Activated CD4-positive, CD25-positive, alpha-beta regulatory T cell treated with anti-CD3 and anti-CD28 coated beads, Interleukin-2, amount 50 U/mL, for 16 hours (primary cell): ENCODE data around the gene KRT25.
"Not testable (repeated sequence)": the region's sequence is repeated elsewhere in the genome, so short reads cannot be mapped to it uniquely, and the experiment has no call there.

Source experiments
- DNase-seq: peaks from one replicate; pipeline ENCODE4 v3.0.0-alpha.2; 2020; ENCODE audit warnings: low read depth, low spot score

KRT25 gene

GRCh38 chr17:40760105-40761016 is 5.2 kb upstream of the KRT25 start:
- DNase-seq = no peak

- no peak for DNase-seq
Observed at GRCh38 chr17:40753804-40754203, 1.3 kb downstream of the KRT25 start.

DNA sequence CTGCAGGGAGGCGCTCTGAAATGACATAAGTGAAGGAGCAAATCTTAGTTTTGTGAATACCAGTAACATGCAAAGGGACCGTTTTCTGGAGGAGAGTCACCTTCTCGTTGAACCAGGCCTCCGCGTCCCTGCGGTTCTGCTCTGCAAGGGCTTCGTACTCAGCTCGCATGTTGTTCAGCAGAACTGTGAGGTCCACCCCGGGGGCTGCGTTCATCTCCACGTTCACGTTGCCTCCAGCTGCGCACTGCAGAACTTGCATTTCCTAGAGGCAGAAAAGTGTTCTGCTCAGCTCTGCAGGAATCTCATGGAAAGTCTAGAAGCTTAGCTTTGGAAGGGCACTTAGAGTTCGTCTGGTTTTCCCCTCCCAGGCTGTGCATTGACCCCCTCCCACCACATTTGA is 4.1 kb downstream of the KRT25 start:
- no peak for DNase-seq

- no peak for DNase-seq
Observed at GRCh38 chr17:40750391-40750790, 4.7 kb downstream of the KRT25 start.

DNA sequence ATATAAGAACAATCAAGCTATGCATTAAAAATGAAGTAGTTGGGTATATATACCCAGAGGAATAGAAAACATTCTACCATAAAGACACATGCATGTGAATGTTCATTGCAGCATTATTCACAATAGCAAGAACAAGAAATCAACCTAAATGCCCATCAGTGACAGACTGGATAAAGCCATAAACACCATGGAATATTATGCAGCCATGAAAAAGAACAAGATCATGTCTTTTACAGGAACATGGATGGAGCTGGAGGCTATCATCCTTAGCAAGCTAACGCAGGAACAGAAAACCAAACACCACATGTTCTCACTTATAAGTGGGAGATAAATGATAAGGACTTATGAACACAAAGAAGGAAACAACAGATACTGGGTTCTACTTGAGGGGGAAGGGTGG is 6.5 kb downstream of the KRT25 start:
- DNase-seq = not testable (repeated sequence)

- DNase-seq = no peak
Observed at GRCh38 chr17:40738553-40738952, 16.6 kb downstream of the KRT25 start.

DNA sequence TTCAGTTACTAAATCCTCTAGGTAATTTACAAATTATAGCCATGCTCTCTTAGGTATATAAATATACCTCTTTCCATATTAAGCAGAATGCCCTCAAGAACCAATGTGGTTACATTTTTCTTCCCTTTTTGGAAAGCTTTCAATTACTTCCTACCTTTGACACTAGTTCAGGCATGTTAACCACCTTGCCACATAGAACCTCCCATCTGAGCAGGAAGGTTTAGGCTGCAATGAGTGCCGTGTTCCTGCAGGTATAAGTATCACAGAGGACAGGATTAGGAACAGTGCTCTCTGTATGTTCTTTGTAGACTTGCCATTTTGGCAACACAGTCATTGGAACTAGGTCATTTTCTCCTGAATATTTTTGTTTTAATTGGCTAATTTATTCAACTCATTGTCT is 20.1 kb downstream of the KRT25 start:
- DNase-seq = no peak

GRCh38 chr17:40734018-40734417 is 21.1 kb downstream of the KRT25 start:
- no peak for DNase-seq

GRCh38 chr17:40730970-40731369 is 24.2 kb downstream of the KRT25 start:
- DNase-seq = no peak

DNA sequence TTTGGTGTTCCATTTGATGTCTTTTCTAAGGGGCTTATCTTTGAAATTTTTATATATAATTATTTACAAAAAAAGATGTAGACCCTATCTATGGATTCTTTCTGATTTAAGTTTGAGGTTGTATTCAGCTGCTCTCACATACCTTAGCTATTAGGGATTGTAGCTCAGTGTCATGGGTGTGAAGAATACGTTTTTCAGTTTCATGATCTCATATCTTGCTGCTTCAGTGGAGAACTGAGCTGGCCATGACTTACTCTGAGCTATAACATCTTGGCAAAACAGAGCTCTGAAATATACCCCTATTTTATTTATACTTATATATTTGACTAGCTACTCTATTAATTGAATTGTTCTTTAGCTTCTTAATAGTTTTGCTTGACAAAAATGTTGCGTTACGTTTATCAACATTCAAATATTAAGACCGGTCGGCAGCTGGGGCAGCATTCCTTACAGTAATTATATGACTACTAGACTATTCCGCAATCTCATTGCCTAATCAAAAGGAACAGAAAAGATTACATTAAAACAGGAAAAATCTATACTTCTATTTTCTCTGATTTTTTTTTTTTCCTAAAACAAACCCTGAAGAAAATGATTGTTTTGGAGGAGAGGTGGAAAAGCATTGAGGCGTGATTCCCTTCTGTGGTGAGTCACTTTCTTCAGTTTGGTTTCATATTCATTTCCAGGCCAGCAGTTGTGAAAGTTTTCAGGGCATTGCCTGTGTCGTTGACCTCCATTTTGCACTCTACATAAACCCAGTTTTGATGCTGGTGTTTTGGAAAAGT is 27.5 kb downstream of the KRT25 start:
- DNase-seq = no peak

DNA sequence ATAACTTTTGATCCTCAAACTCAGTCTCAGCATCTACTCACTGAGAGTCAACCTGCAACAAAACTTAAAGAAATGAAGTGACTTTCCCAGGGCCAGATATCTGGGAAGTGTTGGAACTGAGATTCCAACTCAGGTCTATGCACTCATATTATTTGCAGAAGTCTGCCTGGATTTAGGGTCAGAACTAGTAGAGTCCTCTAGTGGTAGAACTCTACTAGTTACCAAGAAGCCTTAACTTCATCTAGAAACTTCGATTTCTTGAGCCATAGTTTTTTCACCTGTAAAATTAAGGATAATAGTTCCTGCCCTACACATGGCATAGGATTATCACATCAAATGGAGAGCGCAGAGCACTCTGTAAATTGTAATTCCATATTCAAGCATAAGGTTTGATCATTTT is 28.2 kb downstream of the KRT25 start:
- DNase-seq = no peak

DNA sequence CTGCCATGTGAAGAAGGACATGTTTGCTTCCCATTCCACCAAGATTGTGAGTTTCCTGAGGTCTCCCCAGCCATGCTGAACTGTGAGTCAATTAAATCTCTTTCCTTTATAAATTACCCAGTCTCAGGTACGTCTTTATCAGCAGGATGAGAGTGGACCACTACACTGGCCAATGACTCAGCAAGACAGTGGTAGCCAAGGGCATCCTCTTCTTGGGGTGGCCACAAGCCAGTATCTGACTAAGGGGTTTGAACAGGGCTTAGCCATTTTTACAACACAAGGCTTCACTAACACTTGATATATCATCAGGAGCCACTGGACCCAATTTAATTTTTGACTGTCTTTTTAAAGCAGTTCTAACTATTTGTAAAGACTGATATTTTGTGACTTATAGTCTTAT is 30.5 kb downstream of the KRT25 start:
- DNase-seq = no peak

GRCh38 chr17:40722241-40722640 is 32.9 kb downstream of the KRT25 start:
- no peak for DNase-seq

GRCh38 chr17:40720899-40721298 is 34.2 kb downstream of the KRT25 start:
- no peak for DNase-seq

- DNase-seq = no peak
Observed at GRCh38 chr17:40718930-40719329, 36.2 kb downstream of the KRT25 start.

GRCh38 chr17:40717776-40718175 is 37.4 kb downstream of the KRT25 start:
- DNase-seq = no peak

DNA sequence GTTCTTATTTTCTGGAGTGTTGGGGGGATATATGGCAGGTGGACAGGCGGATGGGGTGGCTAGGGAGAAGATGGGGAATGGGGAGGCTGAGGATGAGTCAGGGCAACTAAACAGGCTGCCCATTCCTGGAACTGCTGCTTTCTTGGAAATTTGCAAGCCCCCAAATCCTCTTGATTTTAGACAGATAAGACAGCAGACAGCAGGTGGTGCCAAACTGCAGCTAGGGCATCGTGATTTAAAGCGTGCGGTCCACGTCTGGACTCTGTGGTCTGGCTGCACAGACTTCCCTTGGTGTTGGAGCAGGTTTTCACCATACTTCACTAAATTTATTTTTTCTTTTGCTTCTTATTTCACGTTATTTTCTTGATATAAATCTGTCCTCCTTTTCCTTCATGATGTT is 40.7 kb downstream of the KRT25 start:
- DNase-seq = no peak

GRCh38 chr17:40707745-40708144 is 47.4 kb downstream of the KRT25 start:
- no peak for DNase-seq

- DNase-seq = no peak
Observed at GRCh38 chr17:40705584-40705983, 49.5 kb downstream of the KRT25 start.

DNA sequence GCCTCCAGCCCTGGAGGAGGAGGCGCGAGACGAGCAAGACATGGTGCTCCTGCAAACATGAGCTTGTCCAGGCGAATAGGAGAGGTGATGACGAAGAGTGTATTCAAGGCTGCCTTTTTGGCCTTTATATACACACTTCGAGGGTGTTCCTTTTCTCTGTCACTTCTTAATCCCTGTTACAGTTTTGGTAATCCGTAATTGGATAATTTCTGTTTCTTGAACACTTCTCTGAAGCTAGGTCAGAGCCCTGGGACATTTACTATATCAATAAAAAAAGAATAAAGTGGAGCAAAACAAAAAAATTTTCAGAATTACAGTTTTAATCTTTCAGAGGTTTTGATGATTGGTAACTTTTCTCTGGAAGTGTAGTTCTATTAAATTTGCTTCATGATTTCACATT is 51.5 kb downstream of the KRT25 start, which contains the start of gene KRT24:
KRT24 (minus strand) TSS at position 101 of the 400 bp plus-strand sequence; CDS start at position 42, 59 bp downstream.
- no peak for DNase-seq

DNA sequence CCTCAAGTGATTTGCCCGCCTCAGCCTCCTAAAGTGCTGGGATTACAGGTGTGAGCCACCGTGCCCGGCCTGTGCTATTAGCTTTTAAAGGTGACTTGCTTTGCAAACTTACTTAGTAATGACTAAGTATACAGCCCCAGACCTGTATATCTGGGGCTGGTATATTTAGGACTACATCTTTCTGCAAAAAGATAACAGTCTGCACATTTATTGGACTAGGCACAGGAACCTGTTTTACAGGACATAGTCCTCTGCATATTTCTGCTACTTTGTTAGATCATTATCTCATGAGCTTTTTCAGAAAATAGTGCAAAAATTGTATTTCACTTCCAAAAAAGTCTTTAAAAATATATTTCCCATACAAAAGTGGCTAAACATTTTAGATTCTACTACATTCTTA is 52.9 kb downstream of the KRT25 start:
- no peak for DNase-seq

DNA sequence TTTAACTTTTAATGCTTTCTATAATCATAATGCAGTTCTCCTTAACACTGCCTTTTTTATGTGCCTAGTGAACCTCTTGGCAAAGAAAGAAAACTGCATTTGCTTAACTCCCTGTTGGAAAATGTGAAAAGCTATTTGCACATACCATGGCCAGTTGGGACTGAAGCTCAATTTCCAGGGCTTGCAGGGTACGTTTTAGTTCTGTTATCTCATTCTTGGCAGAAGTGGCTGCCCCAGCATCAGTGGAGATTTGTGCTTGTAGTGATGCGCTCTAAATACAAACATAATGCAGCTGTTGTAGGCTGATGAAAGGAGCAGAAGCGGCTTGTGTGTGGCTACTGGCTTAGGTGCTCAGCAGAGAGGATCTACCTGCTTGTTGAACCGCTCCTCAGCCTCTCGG is 55.3 kb downstream of the KRT25 start:
- no peak for DNase-seq

DNA sequence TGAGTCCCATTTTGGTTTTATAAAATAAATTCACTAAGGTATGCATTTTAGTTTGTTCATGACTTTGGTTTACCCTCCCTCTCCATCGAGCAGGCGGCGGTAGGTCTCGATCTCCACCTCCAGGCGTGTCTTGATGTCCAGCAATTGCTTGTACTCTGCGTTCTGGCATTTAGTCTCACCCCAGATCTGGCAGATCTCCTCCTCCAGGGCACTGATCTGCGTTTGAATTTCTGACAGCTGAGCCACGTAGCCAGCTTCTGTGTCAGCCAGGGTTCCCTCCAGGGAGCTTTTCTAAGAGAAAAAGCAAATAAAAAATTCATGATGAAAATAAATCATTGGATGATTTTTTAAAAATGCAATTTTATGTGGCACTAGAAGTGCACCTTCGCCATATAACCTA is 55.8 kb downstream of the KRT25 start:
- DNase-seq = no peak
